Breast epithelium (tissue), 3 donors: ENCODE results near the gene MT1X.

Source experiments
- CTCF ChIP-seq, 3 donors: fragments of 450-650 bp; IDR thresholded peaks; one replicate each; pipeline ENCODE4 v1.5.1; 2016 to 2017; ENCODE audit warnings: antibody characterized with exemption in 3 of 3, mild to moderate bottlenecking in 3 of 3, moderate library complexity in 3 of 3
- POLR2AphosphoS5 ChIP-seq, 3 donors: sonication (generic); formaldehyde crosslinking; IDR thresholded peaks; one replicate each; pipeline ENCODE4 v1.6.1; 2017; ENCODE audit warnings: antibody characterized with exemption in 3 of 3

- TF ChIP-seq CTCF (IDR thresholded peaks at IDR 0.05) (no peak), POLR2AphosphoS5 (IDR thresholded peaks at IDR 0.05) (no peak)
These were observed 34.5 kb downstream of the MT1X start for GRCh38 chr16:56716761-56717160.
